Measurements from ENCODE around the gene CDC25B. TPM values are rescaled to one million over a fixed set of nuclear protein-coding genes. Genes with fewer than 3 reads are reported as not detected.

Gene CDC25B
- total and polyA plus RNA-seq, 2 of the 13 experiments (the other 11 are each of a cell fraction or from before 2014, with no cell fraction given): 14.5 to 19.4 TPM

- peak; percentile 81 for ATAC-seq
- in situ Hi-C loops (cut with HindIII; ENCODE audit: extremely low pct_ligation_motif_present, low pct_unique_long_range_greater_than_20kb) (no loop called here), intact Hi-C loops (cut with micrococcal nuclease; ENCODE audit: unreplicated experiment) (loop anchor here (1.0 kb wide), 1 partner anchor 13 kb away; no protein-coding TSS in a partner anchor)
- POLR2A ChIA-PET: interaction anchor here (0.8 to 2.8 kb wide), 7 partner anchors 9 to 44 kb away, joined by 3 to 10 read pairs (median 4); partner anchors contain the start of genes ADISSP, AP5S1, CDC25B and CENPB
- peak; percentile 90 for DNase-seq (ENCODE audit: low spot score)
- FAIRE-seq: no peak
- Histone ChIP-seq H2AFZ (ENCODE audit: low read length) (no peak overlapping the region), H3K4me3 (replicated peaks in 1 of 3; ENCODE audit: insufficient read depth in 1 of 3, low read depth in 2 of 3, low read length in 3 of 3) (peak overlapping the region; percentile 18 to 59 (median 44); a peak in 5 of 6 replicates), H3K9ac (ENCODE audit: insufficient read depth, low read depth, low read length) (peak overlapping the region; percentile 45), H4K20me1 (ENCODE audit: insufficient read depth, low read length) (no peaks in the 10 kb centered on the region), H3K79me2 (ENCODE audit: insufficient read depth, low read length) (no peaks in the 10 kb centered on the region), H3K27me3 (ENCODE audit: control insufficient read depth in 1 of 2, insufficient read depth in 2 of 2, low read length in 2 of 2) (peaks cover 2 to 14% of the 10 kb centered on the region in 2 experiments; a peak in 3 of 5 replicates), H3K9me3 (ENCODE audit: low read length) (no peaks in the 10 kb centered on the region), H3K27ac (ENCODE audit: extremely low read length, insufficient read depth, low read length) (no peak overlapping the region), H3K36me3 (replicated peaks in 1 of 2; ENCODE audit: control insufficient read depth in 1 of 2, insufficient read depth in 2 of 2, low read length in 2 of 2) (no peaks in the 10 kb centered on the region), H3K4me1 (ENCODE audit: insufficient read depth, low read length) (peaks cover 61% of the 10 kb centered on the region), H3K4me2 (ENCODE audit: low read depth, low read length) (peak overlapping the region; percentile 87)
- no TSS peak for BruUV-seq (replicated peaks)
- CTCF ChIA-PET (ENCODE audit: low intra/inter-chr PET ratio, low total read pairs): interaction anchor here (1.2 kb wide), 1 partner anchor 25 kb away, joined by 5 read pairs; the partner anchor contains the start of gene CENPB
- 5% methylated on average over 20 of the region's 20 CpGs for WGBS (ENCODE audit: low lambda C conversion rate)
- TF ChIP-seq E2F5 (CRISPR knock-in tag; conservative IDR thresholded peaks at IDR 0.05) (peak; percentile 63; the same call in 1 of the 2 replicates), SSRP1 (CRISPR knock-in tag; IDR thresholded peaks at IDR 0.05) (peak; percentile 86), SNAPC5 (CRISPR knock-in tag; IDR thresholded peaks at IDR 0.05; ENCODE audit: borderline replicate concordance) (peak; percentile 87; the same call in 1 of the 2 replicates), DNMT3B (CRISPR knock-in tag; conservative IDR thresholded peaks at IDR 0.05) (peak; percentile 99), HMGXB4 (CRISPR knock-in tag; IDR thresholded peaks at IDR 0.05; ENCODE audit: borderline replicate concordance in 1 of 2, low read depth in 1 of 2) (peak; percentile 80 to 89), FOXP4 (CRISPR knock-in tag; IDR thresholded peaks at IDR 0.05) (peak; percentile 81), ZNF550 (CRISPR knock-in tag; IDR thresholded peaks at IDR 0.05; ENCODE audit: borderline replicate concordance) (no peak), NFYC (CRISPR knock-in tag; IDR thresholded peaks at IDR 0.05) (peak; percentile 64), JUN (CRISPR knock-in tag; IDR thresholded peaks at IDR 0.05) (peak; percentile 94)
- TF ChIP-seq, protein P1, sequence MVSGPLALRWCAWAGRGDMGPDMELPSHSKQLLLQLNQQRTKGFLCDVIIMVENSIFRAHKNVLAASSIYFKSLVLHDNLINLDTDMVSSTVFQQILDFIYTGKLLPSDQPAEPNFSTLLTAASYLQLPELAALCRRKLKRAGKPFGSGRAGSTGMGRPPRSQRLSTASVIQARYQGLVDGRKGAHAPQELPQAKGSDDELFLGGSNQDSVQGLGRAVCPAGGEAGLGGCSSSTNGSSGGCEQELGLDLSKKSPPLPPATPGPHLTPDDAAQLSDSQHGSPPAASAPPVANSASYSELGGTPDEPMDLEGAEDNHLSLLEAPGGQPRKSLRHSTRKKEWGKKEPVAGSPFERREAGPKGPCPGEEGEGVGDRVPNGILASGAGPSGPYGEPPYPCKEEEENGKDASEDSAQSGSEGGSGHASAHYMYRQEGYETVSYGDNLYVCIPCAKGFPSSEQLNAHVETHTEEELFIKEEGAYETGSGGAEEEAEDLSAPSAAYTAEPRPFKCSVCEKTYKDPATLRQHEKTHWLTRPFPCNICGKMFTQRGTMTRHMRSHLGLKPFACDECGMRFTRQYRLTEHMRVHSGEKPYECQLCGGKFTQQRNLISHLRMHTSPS (CRISPR knock-in tag; IDR thresholded peaks at IDR 0.05; ENCODE audit: low read depth): peak; percentile 100
Observed at GRCh38 chr20:3811467-3812258, 15.6 kb downstream of the CDC25B start.

Data from HepG2 (cell line).